Smooth muscle cell (in vitro differentiated cells): Measurements from ENCODE around the gene COMMD6. TPM values are rescaled to one million over a fixed set of nuclear protein-coding genes. Genes with fewer than 3 reads are reported as not detected.

Experiments used
- DNase-seq: peaks from one replicate; lab custom pipeline; 2025; ENCODE audit not compliant: unreplicated experiment; lab: John Stamatoyannopoulos, UW
- H2AFZ ChIP-seq: fragments of 200-600 bp; sonication (generic); 2 replicates; pipeline ENCODE4 v1.6.0; 2016; ENCODE audit warnings: antibody characterized with exemption, low read depth, mild to moderate bottlenecking
- H3F3A ChIP-seq: fragments of 200-600 bp; sonication (generic); 2 replicates; pipeline ENCODE4 v1.6.0; 2017; ENCODE audit warnings: antibody characterized with exemption, low read depth
- H3K27ac ChIP-seq: fragments of 200-600 bp; sonication (generic); 2 replicates; pipeline ENCODE4 v1.5.1; 2016; ENCODE audit warnings: low read depth, mild to moderate bottlenecking
- H3K27me3 ChIP-seq: fragments of 200-600 bp; sonication (generic); 2 replicates; pipeline ENCODE4 v1.6.1; 2016; ENCODE audit warnings: low read depth, mild to moderate bottlenecking
- H3K36me3 ChIP-seq: fragments of 200-600 bp; sonication (generic); 2 replicates; pipeline ENCODE4 v1.5.1; 2016; ENCODE audit warnings: low read depth
- H3K4me1 ChIP-seq: fragments of 200-600 bp; sonication (generic); 2 replicates; pipeline ENCODE4 v1.5.1; 2016; ENCODE audit warnings: low read depth
- H3K4me2 ChIP-seq: fragments of 200-600 bp; sonication (generic); 2 replicates; pipeline ENCODE4 v1.6.0; 2016; ENCODE audit warnings: mild to moderate bottlenecking
- H3K4me3 ChIP-seq: fragments of 200-600 bp; sonication (generic); 2 replicates; pipeline ENCODE4 v1.5.1; 2016; ENCODE audit warnings: mild to moderate bottlenecking
- H3K79me2 ChIP-seq: fragments of 200-600 bp; sonication (generic); 2 replicates; pipeline ENCODE4 v1.6.0; 2016; ENCODE audit warnings: low read depth, mild to moderate bottlenecking
- H3K9ac ChIP-seq: fragments of 200-600 bp; sonication (generic); 2 replicates; pipeline ENCODE4 v1.6.0; 2016; ENCODE audit warnings: low read depth
- H3K9me3 ChIP-seq: fragments of 200-600 bp; sonication (generic); replicated peaks from 2 replicates; pipeline ENCODE4 v1.5.1; 2016; ENCODE audit warnings: low read depth
- H4K20me1 ChIP-seq: fragments of 200-600 bp; sonication (generic); 2 replicates; pipeline ENCODE4 v1.6.0; 2016; ENCODE audit warnings: low read depth
- CTCF ChIP-seq: fragments of 200-600 bp; sonication (generic); IDR thresholded peaks from 2 replicates; pipeline ENCODE4 v1.5.1; 2017; ENCODE audit warnings: borderline replicate concordance, mild to moderate bottlenecking, antibody characterized with exemption; ENCODE audit not compliant: insufficient read depth, poor library complexity, severe bottlenecking
- WGBS: methylation state at CpG from one replicate; pipeline ENCODE4 v1.1.7; 2016; ENCODE audit warnings: low lambda C conversion rate; 5-methylcytosine and 5-hydroxymethylcytosine counted together
- polyA plus RNA-seq: library from polyadenylated mRNA; unstranded; fragments of >200 nt; fragmentation: Nextera tagmentation; extraction: Ambion mirVana; gene quantifications from 2 replicates; pipeline ENCODE4 v1.2.1, GENCODE V29; 2016
- total RNA-seq: library from RNA; depleted of rRNA; stranded (reverse); fragments of >200 nt; gene quantifications from 2 replicates; pipeline ENCODE4 v1.2.3, GENCODE V29; 2014

The COMMD6 gene
- total and polyA plus RNA-seq, 2 experiments from 2014 or later: 270 to 291 TPM

DNA sequence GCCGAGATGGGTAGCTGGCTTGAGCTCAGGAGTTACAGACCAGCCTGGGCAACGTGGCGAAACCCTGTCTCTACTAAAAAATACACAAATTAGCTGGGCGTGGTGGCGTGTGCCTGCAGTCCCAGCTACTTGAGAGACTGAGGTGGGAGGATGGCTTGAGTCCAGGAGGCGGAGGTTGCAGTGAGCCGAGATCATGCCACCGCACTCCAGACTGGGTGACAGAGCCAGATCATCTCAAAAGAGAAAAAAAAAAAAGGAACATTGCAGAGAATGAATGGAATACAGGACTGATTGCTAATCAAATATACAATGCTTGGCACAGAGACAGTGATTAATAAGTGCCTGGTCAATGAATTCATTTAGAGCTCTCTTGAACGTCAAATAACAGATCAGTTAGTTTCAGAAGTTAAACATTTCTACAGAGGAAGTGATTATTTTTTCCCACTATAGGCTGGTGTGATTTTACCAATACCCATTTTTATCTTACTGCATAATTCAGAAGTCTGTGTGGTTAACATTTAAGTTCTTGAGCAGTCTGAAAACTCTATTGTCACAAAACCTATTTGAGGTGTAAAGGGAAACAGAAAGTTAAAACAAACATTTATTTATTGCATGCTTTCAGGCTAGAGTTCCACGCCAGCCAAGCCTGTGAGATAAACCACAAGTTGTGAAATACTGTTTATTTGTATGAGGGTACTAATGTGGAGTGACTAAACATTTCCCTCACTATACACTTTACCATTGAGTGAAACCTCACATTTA, 48.0 kb downstream of the COMMD6 start:
- peak overlapping the region; percentile 23 for H3K9ac ChIP-seq
- no peaks in the 10 kb centered on the region for H3K79me2 ChIP-seq
- H3K9me3 ChIP-seq: no peaks in the 10 kb centered on the region
- 34% methylated on average over 10 of the region's 10 CpGs for WGBS
- no peaks in the 10 kb centered on the region for H3K27me3 ChIP-seq
- H3K4me3 ChIP-seq: peak overlapping the region; percentile 0
- H3K4me2 ChIP-seq: peak overlapping the region; percentile 74
- no peaks in the 10 kb centered on the region for H4K20me1 ChIP-seq
- peaks cover 10% of the 10 kb centered on the region for H3K4me1 ChIP-seq
- no peak for DNase-seq
- peaks cover 10% of the 10 kb centered on the region for H3F3A ChIP-seq
- no peaks in the 10 kb centered on the region for H3K36me3 ChIP-seq
- H2AFZ ChIP-seq: peak overlapping the region; percentile 11
- no peak for TF ChIP-seq CTCF
- peak overlapping the region; percentile 83 for H3K27ac ChIP-seq

DNA sequence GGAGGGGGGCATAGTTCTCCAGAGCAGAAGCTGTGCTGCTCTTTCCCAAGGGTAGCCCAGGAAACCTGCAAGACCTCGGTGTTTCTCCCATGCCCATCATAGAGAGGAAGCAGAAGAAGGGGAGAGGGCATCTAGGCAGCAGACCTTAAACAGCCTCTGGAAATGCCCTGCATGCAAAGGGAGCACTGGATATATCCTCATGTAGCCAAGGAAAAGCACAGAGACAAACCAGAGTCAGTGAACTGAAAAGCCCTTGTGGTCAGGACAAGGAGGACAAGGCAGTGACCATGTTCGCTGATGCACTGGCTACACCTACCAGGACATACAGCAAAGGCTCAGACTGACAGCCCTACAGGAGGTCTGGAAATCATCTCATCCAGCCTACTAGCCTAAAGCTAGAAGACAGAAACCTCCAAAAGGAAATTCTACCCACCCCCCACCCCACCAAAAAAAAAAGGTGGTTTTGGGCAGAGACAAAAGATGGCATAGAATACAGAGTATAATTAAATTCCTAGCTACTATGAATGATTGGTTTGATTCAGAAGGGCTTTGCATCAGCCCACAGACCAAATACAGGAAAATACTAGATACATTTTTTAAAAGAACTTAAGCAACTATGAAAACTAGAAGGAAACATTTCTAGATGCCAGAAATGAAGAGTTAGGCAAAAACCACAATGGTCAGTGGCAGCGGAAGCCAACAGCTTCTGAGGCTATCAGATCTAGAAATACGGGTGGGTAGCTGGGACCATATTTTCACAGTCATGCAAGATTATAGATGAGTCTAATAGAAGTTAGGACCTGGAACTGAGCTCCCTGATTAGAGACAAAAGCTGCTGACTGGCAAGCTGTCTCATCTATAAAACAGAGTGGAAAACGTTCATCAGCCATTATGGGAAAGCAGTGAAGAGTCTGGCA, 51.2 kb downstream of the COMMD6 start:
- Histone ChIP-seq H3K4me2 (peak overlapping the region; percentile 45), H3K4me3 (no peak overlapping the region), H3K9me3 (no peaks in the 10 kb centered on the region), H3K27ac (peak overlapping the region; percentile 82), H3K79me2 (no peaks in the 10 kb centered on the region), H4K20me1 (no peaks in the 10 kb centered on the region), H3K36me3 (no peaks in the 10 kb centered on the region), H3K9ac (peak overlapping the region; percentile 35), H3K4me1 (peaks cover 14% of the 10 kb centered on the region), H3F3A (peaks cover 10% of the 10 kb centered on the region), H3K27me3 (no peaks in the 10 kb centered on the region), H2AFZ (peak overlapping the region; percentile 44)
- TF ChIP-seq CTCF: no peak
- no peak for DNase-seq
- 36% methylated on average over 5 of the region's 5 CpGs for WGBS

- H3K9ac ChIP-seq: peak overlapping the region; percentile 35
- peak overlapping the region; percentile 82 for H3K27ac ChIP-seq
- H3K4me2 ChIP-seq: peak overlapping the region; percentile 45
- H3K4me3 ChIP-seq: no peak overlapping the region
- peaks cover 14% of the 10 kb centered on the region for H3K4me1 ChIP-seq
- whole genome bisulfite sequencing: 59% methylated on average over 1 of the region's 1 CpG
- H3K79me2 ChIP-seq: no peaks in the 10 kb centered on the region
- no peak for TF ChIP-seq CTCF
- no peak for DNase-seq
- H3F3A ChIP-seq: peaks cover 10% of the 10 kb centered on the region
- no peaks in the 10 kb centered on the region for H3K9me3 ChIP-seq
- H2AFZ ChIP-seq: no peak overlapping the region
- no peaks in the 10 kb centered on the region for H3K27me3 ChIP-seq
- no peaks in the 10 kb centered on the region for H3K36me3 ChIP-seq
- peaks cover 4% of the 10 kb centered on the region for H4K20me1 ChIP-seq
Observed at GRCh38 chr13:75485286-75486062, 52.2 kb downstream of the COMMD6 start.
